ENCODE data around the gene GBP1.
"Not testable (repeated sequence)": the region's sequence is repeated elsewhere in the genome, so short reads cannot be mapped to it uniquely, and the experiment has no call there.

The GBP1 gene, protein sequence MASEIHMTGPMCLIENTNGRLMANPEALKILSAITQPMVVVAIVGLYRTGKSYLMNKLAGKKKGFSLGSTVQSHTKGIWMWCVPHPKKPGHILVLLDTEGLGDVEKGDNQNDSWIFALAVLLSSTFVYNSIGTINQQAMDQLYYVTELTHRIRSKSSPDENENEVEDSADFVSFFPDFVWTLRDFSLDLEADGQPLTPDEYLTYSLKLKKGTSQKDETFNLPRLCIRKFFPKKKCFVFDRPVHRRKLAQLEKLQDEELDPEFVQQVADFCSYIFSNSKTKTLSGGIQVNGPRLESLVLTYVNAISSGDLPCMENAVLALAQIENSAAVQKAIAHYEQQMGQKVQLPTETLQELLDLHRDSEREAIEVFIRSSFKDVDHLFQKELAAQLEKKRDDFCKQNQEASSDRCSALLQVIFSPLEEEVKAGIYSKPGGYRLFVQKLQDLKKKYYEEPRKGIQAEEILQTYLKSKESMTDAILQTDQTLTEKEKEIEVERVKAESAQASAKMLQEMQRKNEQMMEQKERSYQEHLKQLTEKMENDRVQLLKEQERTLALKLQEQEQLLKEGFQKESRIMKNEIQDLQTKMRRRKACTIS

DNA sequence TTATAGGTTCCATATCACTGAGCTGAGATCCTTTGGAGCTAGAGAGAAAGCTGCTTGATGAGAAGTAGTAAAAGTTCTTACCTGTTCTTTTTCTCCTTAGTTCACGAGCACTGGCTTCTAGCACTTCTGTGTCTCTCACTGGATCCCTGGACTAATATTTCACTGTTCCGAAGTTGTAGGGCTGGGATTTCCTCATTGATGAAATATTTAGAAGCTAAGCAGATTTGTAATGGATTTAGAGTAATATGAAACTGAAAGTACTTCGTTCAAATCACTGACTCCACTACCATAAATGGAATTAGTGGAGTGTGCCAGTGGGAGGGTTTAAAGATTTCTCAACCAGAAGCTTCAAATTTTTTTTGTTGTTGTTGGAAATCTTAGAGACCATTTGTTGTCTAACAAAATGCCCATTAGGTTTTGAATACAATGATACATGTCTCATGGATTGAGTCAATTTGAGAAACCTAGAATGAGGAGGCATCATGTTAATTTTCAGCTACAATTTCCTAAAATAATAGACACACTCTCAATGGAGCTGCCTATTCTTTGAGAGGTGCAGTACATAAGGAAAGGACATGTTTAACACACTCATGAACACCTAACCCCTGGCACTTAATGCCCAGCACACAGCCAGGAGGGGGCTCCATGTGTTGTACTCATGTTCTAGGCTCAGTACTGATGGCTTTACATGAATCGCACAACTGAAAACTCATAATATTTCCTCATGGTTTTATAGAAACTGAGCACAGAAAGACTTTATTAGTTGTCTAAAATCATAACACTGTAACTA lies at the start of gene GBP1:
TSS of gene GBP1 (minus strand) at position 130 of the 790 bp plus-strand sequence. CDS start 1,974 bp downstream, outside the sequence.
- peak; percentile 73 for DNase-seq

DNA sequence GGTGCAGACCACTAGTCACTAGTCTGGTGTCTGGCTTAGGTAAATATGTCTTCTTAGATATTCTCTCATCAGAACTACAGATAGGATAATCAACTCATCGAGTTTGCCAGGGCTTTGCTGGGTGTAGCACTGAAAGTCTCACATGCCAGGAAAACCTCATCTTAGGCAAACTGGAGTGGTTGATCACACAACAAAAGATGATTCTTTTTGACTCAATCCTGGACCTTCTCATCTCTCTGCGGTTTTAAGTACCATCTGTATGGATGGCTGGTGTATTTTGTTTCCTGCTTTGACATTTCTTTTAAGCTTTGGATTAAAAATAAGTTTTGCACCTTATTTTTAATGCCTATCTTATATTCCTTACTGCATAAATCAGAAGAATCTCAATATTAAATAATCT lies 49.7 kb upstream of the GBP1 start:
- no peak for DNase-seq
- in situ Hi-C loops (cut with HindIII; ENCODE audit: low pct_ligation_motif_present, low pct_unique_long_range_greater_than_20kb, low sequenced_read_pairs): no loop called here

More for the DNA sequence above, at the start of gene GBP1:
- in situ Hi-C loops (cut with HindIII; ENCODE audit: low pct_ligation_motif_present, low pct_unique_long_range_greater_than_20kb, low sequenced_read_pairs): no loop called here

DNA sequence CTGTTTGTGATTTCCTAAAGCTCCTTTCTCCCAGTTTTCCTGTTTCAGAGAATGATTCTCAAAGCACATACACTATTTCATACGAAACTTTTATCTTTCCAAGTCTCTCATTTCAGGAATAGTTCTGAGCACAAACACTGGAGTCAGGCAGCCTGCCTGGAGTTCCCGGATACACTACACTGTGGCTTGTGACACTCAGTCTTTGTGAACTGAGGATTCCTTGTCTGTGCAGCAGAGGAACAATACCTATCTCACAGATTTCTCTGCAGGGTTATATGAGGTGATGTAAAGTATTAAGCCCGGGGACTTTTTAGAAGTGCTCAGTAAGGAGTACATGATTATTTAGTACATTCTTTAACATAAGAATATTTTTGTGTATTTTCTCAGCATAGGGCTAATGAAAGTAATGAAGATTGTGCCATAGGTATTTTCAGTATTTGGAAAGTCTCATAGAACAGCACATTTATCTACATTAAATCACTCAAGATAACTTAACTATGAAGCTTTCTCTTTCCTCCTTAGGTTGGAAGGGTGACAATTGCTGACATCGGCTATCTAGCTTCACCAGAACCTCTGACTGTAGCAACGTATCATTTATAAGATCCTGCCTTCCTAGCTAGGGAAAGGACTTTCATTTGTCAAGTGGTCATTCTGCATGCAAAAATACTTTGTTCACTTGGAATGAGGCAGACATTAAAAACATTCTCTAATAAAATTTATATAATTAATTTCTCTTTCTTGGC lies 48.0 kb upstream of the GBP1 start:
- DNase-seq: no peak
- in situ Hi-C loops (cut with HindIII; ENCODE audit: low pct_ligation_motif_present, low pct_unique_long_range_greater_than_20kb, low sequenced_read_pairs): no loop called here

DNA sequence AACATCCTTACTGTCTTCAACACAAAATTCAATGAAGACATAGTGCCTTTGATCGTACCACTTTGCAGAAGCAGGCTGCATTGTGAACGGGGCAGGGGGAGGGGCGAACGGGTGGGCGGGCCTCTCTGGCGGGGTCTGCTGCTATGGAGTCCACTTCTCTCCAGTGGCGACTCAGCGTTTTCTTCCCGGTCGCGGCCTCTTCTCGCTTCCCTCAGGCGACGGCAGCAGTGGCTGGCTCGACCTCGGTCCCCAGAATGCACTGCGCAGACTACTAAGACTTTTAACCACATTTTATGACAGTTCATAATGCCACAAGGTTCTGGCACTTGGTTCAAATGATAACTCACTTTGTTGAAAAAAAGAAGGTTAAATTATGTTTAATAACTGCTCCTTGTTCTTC lies 39.7 kb upstream of the GBP1 start:
- in situ Hi-C loops (cut with HindIII; ENCODE audit: low pct_ligation_motif_present, low pct_unique_long_range_greater_than_20kb, low sequenced_read_pairs): no loop called here

DNA sequence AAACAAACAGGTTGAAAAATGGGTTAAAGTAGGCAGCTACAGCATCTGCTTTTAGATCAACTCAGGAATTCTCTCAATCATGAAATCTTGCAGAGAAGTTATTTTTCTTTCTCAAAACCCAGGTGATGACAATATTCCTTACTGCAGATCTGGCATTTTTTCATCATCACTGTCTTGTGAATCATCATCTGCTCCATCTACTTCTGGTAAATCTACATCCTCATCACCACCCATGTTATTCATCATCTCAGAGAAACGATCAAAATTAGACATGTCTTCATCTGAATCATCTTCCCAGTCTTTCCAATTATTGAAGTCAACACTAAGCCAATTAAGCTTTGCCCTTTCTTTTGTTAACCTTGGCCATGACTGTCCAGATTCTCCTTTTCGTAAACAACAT lies 39.1 kb upstream of the GBP1 start:
- in situ Hi-C loops (cut with HindIII; ENCODE audit: low pct_ligation_motif_present, low pct_unique_long_range_greater_than_20kb, low sequenced_read_pairs): no loop called here
- DNase-seq: no peak

More for the DNA sequence above, 39.7 kb upstream of the GBP1 start:
- DNase-seq: no peak

DNA sequence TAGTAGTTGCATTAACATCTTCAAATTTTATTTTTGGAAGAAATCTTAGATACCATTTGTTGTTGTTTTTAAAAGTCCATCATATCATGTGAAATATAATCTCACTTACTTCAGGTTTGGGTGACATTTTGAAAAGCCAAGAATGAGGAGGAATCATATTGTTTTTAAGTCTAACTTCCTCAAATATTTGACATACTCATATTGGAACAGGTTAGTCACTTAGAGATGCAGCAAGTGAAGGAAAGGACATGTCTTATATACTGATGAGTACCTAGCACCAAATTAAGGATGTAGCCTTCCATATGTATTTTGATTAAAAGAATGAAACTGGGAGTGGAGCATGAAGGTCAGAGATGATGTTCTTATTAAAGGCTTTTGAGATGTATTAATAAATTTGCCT lies 37.0 kb upstream of the GBP1 start:
- no peak for DNase-seq
- in situ Hi-C loops (cut with HindIII; ENCODE audit: low pct_ligation_motif_present, low pct_unique_long_range_greater_than_20kb, low sequenced_read_pairs): no loop called here

DNA sequence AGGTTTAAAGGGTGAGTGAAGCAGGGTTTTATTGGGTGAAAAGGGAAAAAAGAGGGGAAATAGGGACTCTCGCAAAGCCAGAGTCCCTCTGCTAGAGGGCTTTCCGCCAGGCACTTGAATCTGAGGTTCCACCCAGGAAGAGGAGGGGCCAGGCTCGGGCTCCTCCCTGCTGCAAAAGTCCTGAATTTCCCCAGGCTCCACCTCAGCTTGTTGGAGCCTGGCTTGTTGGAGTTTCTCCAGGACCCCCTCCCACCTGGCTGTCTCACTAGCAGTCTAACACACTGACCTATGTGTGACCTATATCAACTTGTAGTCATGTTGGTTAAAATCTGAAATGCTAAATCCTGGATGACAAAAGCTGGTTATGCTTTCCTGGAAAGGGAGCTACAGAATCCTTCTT lies 35.4 kb upstream of the GBP1 start:
- DNase-seq: no peak
- in situ Hi-C loops (cut with HindIII; ENCODE audit: low pct_ligation_motif_present, low pct_unique_long_range_greater_than_20kb, low sequenced_read_pairs): no loop called here

DNA sequence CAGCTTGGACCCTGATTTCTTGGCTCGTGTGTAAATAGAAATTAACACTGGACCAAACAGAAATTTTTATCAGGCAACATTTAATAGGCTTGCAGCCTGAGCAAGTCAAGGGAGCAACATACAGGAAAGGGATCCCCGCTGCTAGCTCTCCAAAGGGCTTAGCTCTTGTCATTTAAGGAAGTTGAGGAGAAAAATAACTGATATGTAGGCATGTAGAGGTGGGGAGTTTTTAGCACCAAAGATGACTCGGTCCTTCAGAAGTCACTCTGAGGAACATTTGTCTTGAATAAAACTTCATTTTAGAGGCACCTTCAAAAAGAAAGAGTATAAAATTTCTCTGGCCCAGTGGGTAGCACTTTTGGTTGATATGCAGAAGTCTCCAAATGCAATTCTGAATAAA lies 33.8 kb upstream of the GBP1 start:
- DNase-seq: no peak
- in situ Hi-C loops (cut with HindIII; ENCODE audit: low pct_ligation_motif_present, low pct_unique_long_range_greater_than_20kb, low sequenced_read_pairs): no loop called here

DNA sequence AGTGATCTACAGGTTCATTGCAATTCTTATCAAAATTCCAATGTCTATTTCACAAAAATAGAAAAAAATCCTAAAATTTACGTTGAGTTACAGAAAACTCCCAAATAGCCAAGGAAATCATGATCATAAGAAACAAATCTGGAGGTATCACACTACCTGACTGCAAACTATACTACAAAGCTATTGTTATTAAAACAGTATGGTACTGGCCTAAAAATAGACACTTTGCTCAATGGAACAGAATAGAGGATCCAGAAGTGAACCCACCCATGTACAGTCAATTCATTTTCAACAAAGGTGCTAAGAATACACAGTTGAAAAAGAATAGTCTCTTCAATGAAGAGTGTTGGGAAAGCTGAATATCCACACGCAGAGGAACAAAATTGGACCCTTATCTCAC lies 30.7 kb upstream of the GBP1 start:
- no peak for DNase-seq
- in situ Hi-C loops (cut with HindIII; ENCODE audit: low pct_ligation_motif_present, low pct_unique_long_range_greater_than_20kb, low sequenced_read_pairs): no loop called here

DNA sequence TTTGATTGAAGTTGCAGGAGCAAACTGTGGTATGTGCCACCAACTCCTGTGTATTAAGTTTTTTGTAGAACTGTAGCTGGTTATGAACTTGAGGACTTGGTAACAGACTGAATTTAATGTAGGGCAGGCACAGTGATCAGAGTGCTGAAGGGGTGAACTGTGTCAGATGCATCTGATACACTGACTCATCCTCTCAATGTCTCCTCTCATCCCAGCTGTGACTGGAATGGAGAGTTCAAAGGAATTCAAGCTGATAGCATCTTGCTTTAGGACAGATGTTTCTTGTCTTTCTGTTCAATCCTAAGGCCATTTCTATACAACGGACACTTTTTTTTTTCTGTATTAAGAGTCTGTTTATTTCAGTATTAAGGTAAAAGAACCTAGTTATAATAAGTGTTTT lies 25.0 kb upstream of the GBP1 start:
- no peak for DNase-seq
- in situ Hi-C loops (cut with HindIII; ENCODE audit: low pct_ligation_motif_present, low pct_unique_long_range_greater_than_20kb, low sequenced_read_pairs): no loop called here

DNA sequence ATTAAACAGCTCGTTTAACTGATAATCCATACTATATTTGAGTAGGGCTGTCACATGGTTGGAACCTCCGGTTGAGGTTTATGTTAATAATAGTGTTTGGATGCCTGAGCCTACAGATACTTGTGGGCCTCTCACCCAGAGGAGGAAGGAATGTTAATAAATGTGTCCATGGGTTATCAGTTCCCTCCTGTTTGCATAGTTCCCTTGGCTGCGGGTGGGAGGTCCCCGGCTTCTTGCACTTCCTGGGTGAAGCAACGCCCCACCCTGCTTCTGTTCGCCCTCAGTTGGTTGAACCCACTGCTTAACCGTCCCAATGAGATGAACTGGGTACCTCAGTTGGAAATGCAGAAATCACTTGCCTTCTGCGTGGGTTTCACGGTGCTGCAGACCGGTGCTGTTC lies 23.6 kb upstream of the GBP1 start:
- no peak for DNase-seq
- in situ Hi-C loops (cut with HindIII; ENCODE audit: low pct_ligation_motif_present, low pct_unique_long_range_greater_than_20kb, low sequenced_read_pairs): no loop called here

DNA sequence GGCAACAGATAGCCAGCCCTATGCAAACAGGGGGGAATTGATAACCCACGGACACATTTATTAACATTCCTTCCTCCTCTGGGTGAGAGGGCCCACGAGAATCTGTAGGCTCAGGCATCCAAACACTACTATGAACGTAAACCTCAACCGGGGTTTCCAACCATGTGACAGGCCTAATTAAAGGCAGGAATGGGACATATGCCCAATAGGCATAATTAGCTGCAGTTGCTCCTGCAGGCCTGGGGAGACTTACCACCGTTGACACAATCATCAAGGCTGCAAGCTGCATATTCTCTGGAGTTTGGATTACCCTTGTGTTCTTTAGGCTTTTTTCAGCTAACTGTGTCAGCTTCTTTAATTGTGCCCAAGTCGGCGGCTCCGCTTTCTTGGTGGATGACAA lies 22.2 kb upstream of the GBP1 start:
- DNase-seq: no peak
- in situ Hi-C loops (cut with HindIII; ENCODE audit: low pct_ligation_motif_present, low pct_unique_long_range_greater_than_20kb, low sequenced_read_pairs): no loop called here

DNA sequence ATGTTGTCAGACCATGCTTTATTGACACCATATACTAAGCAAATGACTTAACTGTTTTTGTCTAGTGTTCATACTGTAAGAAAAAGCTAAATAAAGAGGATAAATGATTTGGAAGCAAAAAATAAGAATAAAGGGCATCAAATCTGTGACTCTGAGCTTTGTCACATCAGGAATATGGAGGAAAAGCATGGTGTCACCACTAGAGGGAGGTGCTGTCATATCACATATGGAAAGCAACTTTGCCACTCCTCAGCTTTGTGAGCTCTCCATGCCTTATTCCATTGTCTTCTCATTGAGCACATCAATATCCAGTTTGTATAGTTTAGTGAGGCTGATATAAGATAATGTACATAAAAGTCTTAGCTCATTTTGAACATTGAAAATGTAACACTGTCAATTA lies 20.8 kb upstream of the GBP1 start:
- peak; percentile 64 for DNase-seq
- in situ Hi-C loops (cut with HindIII; ENCODE audit: low pct_ligation_motif_present, low pct_unique_long_range_greater_than_20kb, low sequenced_read_pairs): no loop called here

DNA sequence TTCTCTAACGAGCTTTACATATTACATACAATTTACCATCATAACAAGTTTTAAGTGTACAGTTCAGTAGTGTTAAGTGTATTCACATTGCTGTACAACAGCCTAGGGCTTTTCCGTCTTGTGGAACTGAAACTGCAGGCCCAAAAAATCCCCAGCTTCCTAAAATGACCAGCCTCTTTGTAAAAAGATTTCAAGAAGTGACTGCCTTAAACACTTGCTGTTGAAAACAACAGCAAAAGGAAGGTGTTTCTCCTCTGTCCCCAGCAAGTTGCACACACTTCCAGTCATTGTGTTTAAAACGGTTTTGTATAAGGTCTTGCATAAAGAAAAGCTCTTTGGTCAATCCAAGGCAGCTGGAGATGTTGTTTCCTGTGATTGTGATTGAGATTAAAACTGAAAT lies 16.0 kb upstream of the GBP1 start:
- DNase-seq: no peak
- in situ Hi-C loops (cut with HindIII; ENCODE audit: low pct_ligation_motif_present, low pct_unique_long_range_greater_than_20kb, low sequenced_read_pairs): no loop called here

DNA sequence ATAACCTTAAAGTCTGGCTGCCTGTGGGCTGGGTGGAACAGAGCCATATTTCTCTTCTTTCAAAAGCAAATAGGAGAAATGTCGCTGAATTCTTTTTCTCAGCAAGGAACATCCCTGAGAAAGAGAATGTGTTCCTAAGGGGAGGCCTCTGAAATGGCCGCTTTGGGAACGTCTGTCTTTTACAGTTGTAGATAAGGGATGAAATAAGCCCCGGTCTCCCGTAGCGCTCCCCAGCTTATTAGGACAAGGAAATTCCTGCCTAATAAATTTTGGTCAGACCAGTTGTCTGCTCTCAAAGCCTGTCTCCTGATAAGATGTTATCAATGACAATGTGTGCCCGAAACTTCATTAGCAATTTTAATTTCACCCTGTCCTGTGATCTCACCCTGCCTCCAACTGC lies 15.1 kb upstream of the GBP1 start:
- DNase-seq; in situ Hi-C loops (cut with HindIII; ENCODE audit: low pct_ligation_motif_present, low pct_unique_long_range_greater_than_20kb, low sequenced_read_pairs): not testable (repeated sequence)

DNA sequence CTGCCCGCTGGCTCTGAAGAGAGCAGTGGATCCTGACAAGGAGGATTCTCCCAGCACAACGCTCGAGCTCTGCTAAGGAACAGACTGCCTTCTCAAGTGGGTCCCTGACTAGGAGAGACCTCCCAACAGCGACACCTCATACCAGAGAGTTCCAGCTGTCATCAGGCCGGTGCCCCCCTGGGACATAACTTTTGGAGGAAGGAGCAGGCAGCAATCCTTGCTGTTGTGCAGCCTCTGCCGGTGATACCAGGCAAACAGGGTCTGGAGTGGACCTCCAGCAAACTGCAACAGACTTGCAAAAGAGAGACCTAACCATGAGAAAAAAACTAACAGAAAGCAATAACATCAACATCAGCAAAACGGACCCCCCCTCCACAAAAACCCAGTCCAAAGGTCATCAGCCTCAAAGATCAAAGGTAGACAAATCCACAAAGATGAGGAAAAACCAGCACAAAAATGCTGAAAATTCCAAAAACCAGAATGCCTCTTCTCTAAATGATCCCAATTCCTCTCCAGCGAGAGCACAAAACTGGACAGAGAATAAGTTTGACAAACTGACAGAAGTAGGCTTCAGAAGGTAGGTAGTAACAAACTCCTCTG lies 7.6 kb upstream of the GBP1 start:
- DNase-seq; in situ Hi-C loops (cut with HindIII; ENCODE audit: low pct_ligation_motif_present, low pct_unique_long_range_greater_than_20kb, low sequenced_read_pairs): not testable (repeated sequence)

DNA sequence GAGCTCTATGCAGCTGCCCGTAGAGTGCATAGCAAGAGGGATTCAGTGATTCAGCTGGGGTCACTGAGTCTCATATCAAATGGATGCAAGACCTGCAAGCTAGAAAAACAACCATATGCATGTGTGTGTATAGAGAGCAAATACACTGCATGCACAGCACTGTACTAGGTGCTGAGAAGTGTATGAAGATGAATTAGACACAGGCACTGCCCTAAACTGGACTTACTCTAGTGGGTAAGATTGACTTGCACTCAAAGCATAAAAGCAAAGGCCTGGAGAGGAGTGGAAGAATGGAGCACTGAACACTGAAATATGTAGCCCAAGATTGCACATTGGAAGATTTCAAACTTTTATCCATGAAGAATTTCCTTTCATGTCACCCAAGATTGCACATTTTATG lies 5.5 kb upstream of the GBP1 start:
- in situ Hi-C loops (cut with HindIII; ENCODE audit: low pct_ligation_motif_present, low pct_unique_long_range_greater_than_20kb, low sequenced_read_pairs): no loop called here
- no peak for DNase-seq

DNA sequence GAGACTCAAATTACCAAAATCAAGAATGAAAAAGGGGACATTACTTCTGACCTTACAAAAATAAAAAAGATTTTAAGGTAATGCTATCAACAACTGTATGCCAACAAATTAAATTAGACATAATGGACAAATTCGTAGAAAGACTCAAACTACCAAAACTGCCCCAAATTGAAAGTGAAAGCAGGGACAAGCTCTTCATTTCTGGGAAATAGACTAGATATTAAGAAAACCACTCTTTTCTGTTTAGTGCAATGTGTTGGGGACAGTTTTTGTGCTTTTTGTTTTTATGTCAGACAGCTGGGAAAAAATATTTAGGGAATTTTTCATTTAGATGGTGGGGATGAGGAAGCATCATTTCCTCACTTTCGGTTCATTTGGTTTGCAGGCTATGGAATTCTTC lies 4.9 kb upstream of the GBP1 start:
- in situ Hi-C loops (cut with HindIII; ENCODE audit: low pct_ligation_motif_present, low pct_unique_long_range_greater_than_20kb, low sequenced_read_pairs): no loop called here
- DNase-seq: peak; percentile 28

DNA sequence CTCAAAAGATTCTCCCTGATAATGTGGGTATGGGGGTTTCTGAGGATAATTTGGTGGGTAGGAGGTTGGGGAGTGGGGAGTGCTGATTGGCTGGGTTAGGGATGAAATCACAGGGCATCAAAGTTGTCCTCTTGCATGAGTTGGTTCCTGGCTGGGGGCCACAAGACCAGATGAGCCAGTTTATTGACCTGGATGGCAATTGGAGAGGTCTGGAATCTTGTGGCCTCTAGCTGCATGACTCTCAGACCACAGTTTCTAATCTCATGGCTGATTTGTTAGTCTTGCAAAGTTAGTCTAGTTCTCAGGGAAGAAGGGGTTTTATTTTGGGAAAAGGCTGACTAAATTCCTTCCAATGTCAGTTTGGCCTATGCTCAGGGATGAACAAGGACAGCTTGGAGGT lies 3.3 kb upstream of the GBP1 start:
- in situ Hi-C loops (cut with HindIII; ENCODE audit: low pct_ligation_motif_present, low pct_unique_long_range_greater_than_20kb, low sequenced_read_pairs): no loop called here
- peak; percentile 22 for DNase-seq

All from ACHN (cell line).